ENCODE data around the gene SLC4A3.

The SLC4A3 gene

GRCh38 chr2:219612577-219613286, 14.7 kb upstream of the SLC4A3 start:
- no peak for DNase-seq (ENCODE audit: low read depth in 2 of 2)

GRCh38 chr2:219613461-219614070, 13.9 kb upstream of the SLC4A3 start:
- no peak for DNase-seq (ENCODE audit: low read depth in 2 of 2)

- DNase-seq (ENCODE audit: low read depth in 2 of 2): no peak
Observed at GRCh38 chr2:219614076-219614860, 13.2 kb upstream of the SLC4A3 start.

GRCh38 chr2:219615036-219615435, 12.4 kb upstream of the SLC4A3 start:
- no peak for DNase-seq (ENCODE audit: low read depth in 2 of 2)

GRCh38 chr2:219615894-219616293, 11.5 kb upstream of the SLC4A3 start:
- no peak for DNase-seq (ENCODE audit: low read depth in 2 of 2)

GRCh38 chr2:219616550-219616949, 10.9 kb upstream of the SLC4A3 start:
- no peak for DNase-seq (ENCODE audit: low read depth in 2 of 2)

GRCh38 chr2:219618733-219619122, 8.7 kb upstream of the SLC4A3 start:
- no peak for DNase-seq (ENCODE audit: low read depth in 2 of 2)

GRCh38 chr2:219619235-219619634, 8.2 kb upstream of the SLC4A3 start:
- no peak for DNase-seq (ENCODE audit: low read depth in 2 of 2)

- no peak for DNase-seq (ENCODE audit: low read depth in 2 of 2)
Observed at GRCh38 chr2:219620546-219620945, 6.9 kb upstream of the SLC4A3 start.

GRCh38 chr2:219621935-219622334, 5.5 kb upstream of the SLC4A3 start:
- no peak for DNase-seq (ENCODE audit: low read depth in 2 of 2)

- DNase-seq (ENCODE audit: low read depth in 2 of 2): no peak
Observed at GRCh38 chr2:219622472-219622871, 5.0 kb upstream of the SLC4A3 start.

- DNase-seq (ENCODE audit: low read depth in 2 of 2): no peak
Observed at GRCh38 chr2:219624565-219624964, 2.9 kb upstream of the SLC4A3 start.

- no peak for DNase-seq (ENCODE audit: low read depth in 2 of 2)
Observed at GRCh38 chr2:219625179-219625578, 2.3 kb upstream of the SLC4A3 start.

- DNase-seq (ENCODE audit: low read depth in 2 of 2): no peak
Observed at GRCh38 chr2:219626540-219626939, 890 bp upstream of the SLC4A3 start.

GRCh38 chr2:219628235-219628985, 980 bp downstream of the SLC4A3 start:
- no peak for DNase-seq (ENCODE audit: low read depth in 2 of 2)

- DNase-seq (ENCODE audit: low read depth in 2 of 2): no peak
Observed at GRCh38 chr2:219628986-219629901, 1.8 kb downstream of the SLC4A3 start.

- no peak for DNase-seq (ENCODE audit: low read depth in 2 of 2)
Observed at GRCh38 chr2:219629976-219630695, 2.7 kb downstream of the SLC4A3 start.

GRCh38 chr2:219630770-219631405, 3.5 kb downstream of the SLC4A3 start:
- DNase-seq (ENCODE audit: low read depth in 2 of 2): no peak

- no peak for DNase-seq (ENCODE audit: low read depth in 2 of 2)
Observed at GRCh38 chr2:219631406-219631891, 4.0 kb downstream of the SLC4A3 start.
